HG03025 (cell line): ENCODE results near the gene MEIS2.

Experiments
- ATAC-seq: cut with Tn5 transposase; IDR thresholded peaks from one replicate; pipeline ENCODE4 v1.9.1; 2021; ENCODE audit warnings: mild to moderate bottlenecking, moderate library complexity; ENCODE audit not compliant: unreplicated experiment, low FRiP score

The MEIS2 gene

DNA sequence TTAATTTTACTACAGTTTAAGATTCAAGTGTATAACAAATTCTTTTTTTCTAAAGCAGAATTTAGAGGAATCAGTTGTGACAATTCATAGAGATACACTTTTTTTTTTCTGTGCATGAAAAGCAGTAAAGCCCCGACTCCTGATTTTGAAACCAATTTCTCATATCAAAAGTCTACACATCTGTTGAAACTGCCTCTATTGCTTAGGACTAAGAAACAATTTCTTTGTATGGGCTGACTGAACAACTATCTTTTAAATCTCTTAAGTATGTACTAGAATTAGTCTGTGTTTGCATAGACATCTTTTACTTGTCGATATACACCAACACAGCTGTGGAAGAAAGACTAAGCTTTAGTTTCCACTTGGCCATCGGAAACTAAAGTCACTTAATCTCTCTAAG lies 127.6 kb downstream of the MEIS2 start:
- ATAC-seq = no peak

DNA sequence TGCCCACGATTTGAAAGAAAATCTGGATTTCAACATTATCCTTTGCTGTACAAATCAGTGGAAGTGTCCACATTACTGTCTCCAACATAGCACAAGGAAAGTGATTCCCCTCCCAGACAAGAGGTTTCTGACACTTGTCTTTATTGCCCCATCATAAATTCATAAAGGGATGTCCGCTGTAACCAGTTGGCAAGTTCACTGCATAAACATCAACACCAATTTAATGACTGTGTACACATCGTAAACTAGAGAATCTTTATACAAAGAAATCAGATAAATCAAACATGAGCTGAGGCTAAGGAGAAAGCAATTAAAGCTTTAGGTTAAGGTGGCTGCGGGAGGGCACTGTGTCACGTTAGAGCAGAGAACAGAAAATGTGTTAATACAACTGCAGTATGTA lies 129.8 kb downstream of the MEIS2 start:
- ATAC-seq = no peak

DNA sequence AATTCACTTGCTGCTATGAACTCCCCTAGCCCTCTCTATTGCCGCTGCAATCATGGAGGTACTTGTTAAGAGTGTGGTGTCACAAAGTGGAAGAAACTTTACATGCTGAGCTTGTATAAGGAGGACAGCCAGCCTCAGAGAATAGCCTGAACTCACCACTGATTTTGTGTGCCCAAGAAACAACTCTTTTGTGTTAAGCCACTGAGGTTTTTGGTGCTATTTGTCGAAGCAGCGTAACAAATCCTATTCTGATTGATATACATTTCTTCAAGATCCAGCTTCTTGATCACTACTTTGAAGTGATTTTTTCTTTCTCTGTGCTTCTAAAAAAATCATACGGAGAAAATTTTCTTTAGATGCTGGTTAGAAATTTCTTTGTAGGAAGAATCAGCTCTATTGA lies 132.4 kb downstream of the MEIS2 start:
- no peak for ATAC-seq

DNA sequence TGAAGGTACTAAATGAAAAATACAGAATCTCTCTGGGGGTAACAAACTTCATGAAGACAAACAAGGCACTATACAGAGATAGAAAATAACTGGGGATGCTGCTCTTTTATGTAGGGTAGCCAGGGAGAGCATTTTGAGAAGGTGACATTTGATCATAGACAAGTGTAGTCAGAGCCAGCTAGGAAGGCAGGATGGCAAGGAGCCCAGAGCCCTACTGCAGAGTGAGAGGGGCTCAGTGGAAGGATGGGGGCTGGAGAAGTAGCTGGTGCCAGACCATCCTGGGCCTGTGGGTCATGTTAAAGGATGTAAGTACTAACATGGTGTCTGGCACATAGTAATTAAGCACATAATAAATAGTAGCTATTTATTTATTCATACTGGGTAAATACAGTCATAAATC lies 133.6 kb downstream of the MEIS2 start:
- ATAC-seq = no peak

DNA sequence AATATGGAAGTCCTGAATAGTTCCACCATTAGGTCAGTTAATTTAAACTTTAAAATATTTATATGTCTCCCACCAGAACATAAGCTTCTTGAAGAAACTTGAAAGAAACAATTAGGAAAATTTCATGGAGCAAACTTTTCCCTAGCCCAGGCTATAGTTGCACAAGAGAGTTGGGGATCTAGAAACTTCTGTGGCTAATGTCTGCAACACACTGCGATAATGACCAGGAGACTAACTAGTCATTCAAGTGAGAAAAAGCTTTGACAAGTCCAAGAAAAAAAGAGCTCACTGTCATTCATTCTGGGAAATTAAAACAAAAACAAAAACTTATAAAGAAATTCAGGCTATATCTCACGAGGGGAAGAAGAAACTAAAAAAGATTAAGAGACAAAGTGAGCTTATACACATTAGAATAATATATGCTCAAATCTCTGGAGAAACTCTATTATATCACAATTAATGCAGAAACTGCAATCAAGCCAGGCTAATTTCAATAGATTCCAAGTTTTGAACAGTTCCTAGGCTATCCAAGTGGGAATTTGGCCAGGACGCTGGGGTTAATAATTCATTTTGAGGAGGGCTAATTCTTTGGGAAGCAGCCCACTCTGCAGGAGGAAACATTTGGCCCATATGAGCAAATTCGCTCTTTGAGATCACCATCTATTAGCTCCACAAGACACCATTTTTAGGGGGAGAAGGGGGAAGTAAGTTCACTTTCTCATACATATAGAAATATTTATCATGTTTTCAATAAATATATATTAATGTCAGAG lies 134.6 kb downstream of the MEIS2 start:
- ATAC-seq = no peak

DNA sequence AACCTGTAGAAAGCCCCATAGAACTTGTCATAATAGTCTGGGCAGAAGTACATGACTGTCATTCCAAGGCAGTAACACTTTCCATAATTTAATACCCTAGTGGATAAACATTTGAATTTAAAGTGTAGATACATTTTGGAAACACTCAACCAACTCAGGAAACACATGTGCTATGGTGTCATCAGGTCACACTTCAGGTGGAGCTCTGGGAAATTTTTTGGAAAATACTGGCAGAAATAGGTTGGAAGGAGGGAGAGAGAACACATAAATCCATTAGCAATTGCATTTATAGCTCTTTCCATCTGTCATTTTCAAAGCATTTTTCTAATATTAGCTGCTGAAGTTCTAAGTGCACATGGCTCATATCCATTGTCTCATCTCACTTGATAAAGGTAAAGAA lies 135.7 kb downstream of the MEIS2 start:
- ATAC-seq = no peak

DNA sequence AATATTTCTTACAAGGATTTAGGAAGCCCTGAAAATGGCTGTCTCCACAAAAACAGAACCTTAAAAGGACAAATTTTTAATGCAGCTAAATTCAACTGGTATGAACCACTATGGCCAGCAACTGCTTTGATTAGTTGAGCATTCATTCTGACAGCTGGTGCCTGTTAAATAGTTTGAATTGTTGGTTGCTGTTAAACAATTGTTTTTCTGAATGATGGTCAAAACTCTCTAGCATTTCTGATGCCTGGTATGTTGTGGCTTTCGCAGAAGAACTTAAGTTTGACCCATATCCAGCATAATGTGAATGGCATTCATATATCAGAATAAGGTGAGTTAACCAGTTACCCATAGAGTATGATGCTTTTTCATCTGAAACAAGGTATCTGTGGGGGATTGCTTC lies 138.4 kb downstream of the MEIS2 start:
- ATAC-seq = no peak

DNA sequence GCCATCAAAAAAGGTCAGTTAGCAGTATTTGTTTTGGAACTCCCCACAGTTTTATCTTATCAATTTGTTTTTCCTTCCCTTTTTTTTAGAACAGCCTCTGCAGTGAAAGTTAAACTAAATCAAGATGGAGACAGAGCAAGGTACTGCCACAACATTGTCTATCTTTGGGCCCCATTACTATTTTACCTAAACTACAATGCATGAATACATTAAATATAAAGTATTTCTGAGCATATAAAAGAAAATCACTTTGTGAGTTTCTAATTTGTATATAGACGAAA lies 139.5 kb downstream of the MEIS2 start:
- no peak for ATAC-seq

DNA sequence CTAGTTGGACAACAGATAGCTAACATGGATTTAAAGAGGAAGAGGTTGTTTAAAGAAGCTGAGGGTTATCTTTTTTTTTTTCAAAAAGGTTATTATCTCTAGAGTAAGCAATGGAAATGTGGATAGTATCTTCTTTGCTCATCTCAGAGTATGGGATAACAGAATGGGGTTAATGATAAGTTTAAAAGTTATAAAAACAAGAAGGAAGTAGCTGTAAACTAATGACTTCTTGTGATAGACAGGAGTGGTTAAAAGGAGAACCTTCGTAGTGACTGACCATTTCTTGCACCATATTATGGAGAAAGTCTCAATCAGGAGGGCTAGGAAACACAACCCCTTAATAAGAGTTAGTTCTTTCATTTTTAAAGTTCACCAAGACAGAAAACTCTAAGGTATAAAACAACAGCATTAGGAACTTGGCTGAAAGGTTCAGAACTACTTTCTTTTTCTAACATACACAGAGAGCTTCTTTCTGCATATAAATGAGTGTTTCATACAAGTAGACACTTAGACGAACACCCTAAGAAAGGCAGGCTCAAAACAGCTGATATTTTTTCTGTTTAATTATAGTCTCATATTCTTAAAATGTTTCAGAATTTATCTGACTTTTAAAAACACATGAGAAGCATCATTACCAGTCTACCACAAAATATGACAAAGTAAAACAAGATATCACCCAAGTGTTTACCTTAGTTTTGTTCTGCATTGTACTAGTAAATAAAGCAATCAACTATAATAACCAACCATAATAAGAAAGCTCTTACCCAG lies 140.0 kb downstream of the MEIS2 start:
- no peak for ATAC-seq

DNA sequence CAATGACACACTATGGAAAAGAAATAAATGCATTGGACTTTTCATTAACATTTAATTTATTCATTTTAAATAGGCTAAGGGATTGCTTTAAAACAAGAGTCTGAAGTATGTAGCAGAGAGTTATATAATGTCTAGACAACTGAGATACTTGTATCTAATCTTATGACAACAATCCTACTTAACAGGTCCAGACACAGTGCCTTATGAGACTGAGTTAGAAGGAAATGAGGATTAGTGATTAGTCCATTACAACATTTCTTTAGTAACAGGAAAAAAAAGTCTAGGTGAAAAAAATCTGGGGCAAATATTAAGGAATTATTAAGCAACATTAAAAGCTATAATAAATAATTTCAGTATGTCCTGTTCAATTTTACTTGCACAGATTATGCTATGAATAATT lies 140.6 kb downstream of the MEIS2 start:
- ATAC-seq = no peak

DNA sequence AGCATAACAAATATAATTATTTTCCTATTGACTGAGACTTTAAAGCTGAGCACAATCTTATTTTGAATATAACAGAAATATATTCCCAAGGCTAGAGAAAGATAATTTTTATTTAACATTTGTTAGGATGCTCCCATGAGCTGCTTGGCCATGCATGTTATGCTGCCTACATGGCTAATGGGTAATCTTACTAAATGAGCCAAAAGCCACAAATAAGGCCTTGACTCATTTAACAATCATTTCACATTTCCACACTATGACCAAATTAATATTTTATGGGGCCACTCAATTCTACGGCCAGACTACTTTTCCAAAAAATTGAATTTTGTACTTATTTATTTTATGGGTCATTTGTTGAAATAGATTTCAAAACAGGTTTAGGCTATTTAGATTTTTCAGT lies 141.7 kb downstream of the MEIS2 start:
- no peak for ATAC-seq

DNA sequence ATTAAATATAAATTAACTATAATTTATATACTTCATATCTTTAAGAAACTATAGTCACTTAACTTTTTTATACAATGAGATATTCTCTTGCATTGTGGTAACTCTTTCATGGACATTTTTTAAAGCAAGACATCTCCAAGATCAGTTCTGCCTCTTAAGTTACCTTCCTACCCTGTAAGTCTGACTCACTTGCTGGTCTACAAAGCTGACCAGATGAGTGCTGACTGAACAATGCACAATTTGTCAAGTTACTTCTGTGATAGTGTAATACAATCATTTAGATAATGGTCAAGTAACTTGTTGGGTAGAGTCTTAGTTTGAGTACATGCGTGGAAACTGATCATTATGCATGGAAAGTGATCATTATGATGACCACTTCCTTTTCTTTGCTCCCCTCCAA lies 145.9 kb downstream of the MEIS2 start:
- ATAC-seq = no peak

DNA sequence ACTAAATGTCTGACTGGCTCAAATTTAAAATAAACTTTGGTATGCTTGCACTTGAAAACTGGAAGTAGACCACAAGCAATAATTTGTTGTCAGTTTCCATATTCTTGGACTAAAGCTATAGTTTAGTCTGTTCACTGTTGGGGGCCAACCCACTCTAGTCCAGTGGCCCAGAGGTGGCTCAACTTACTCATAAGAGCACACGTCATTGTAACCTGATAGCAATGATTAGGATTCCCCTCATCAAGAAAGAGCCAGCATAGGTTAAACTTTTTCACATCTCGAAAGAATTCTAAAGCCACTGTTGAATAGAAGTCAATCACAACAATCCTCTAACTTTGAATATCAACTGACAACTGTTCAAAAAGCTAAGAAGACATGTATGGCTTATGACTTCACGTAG lies 147.0 kb downstream of the MEIS2 start:
- ATAC-seq = no peak

DNA sequence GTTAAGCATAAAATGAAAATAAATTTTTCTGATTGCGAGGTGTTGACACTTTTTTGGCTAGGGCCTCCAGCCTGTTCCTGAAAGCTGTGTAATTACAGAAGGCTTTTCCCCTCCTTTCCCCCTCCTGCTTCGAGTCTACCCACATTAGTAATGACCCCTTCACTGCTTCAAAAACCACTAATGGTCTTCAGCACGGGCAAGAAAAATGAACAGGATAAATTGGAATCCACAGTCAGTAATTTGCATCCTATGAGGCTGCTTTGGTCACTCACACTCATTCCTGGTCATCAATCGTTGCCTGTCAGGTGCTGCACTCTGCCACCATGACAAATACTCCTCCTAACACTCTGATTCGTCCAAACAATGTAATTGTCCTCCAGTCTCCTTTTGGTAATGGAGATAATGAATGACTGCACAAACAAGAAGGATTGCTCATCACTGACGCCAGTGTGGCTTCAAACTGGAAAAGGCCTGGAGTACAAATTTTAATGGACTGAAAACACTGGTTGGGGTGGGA lies 148.6 kb downstream of the MEIS2 start:
- no peak for ATAC-seq

DNA sequence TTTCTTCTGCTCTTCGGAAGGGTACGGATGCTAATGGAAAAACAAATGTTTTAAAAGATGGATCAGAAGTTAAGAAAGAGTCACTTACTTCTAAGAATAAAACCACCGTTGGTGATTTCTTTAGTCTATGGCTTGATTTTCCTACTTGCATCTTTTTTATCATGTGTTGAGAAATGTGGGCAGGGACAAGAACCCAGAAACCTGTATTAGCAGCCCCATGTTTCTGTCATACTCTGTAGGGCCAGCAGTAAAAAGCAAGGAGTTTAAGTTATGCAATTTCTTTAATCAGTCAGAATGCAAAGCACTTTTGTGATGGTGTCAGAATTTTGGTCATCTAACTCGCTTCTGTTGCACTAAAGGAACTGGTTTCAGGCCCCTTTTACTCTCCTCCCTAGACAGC lies 150.0 kb downstream of the MEIS2 start:
- ATAC-seq = no peak

DNA sequence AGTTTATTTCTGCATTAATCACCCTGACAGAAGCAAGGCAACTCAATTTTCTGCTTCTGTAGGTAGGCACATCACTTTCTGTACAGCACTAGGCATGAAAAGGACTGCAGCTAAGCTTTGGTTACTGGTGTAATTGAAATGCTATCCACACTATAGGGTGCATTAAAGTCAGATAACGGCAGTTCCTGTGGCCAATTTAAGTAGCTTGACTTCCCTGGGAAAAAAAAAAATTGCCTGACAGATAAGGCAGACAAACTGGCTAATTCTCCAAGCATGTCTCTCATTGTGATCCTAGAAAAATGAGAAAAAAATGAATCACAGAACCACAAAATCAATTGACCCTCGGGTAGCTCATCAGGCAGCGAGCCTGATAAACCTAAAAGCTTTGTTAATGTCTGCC lies 151.4 kb downstream of the MEIS2 start:
- ATAC-seq = no peak

DNA sequence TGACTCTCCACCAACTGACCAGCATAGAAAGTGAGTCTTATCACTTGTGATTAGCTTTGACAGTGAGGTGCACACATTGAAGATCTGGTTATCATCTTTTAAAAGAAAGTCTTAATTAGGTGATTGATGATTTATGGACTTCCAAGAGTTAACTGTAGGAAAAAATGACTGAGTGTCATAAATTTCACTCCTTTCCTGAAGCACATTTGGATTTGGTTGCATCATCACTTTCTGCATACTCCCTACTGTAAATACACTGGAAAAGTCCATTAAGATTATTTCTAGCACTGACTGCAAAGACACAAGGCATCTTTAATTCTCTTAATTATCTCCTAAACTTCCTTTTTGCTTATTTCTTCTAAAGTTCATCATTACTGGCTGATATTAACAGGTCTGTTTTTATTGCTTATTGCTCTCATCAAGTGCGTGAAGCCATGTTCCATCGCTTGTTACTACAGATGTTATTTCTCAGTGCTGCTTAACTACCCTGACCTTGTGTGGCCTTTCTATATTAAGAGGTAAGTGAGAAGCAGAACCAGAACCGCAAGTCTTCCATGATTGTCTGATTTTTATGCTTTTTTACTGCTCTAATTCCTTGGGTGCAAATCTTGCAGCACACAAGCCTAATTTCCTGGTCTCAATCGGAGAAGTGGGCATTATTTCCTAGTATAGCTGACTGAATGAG lies 153.2 kb downstream of the MEIS2 start:
- no peak for ATAC-seq

DNA sequence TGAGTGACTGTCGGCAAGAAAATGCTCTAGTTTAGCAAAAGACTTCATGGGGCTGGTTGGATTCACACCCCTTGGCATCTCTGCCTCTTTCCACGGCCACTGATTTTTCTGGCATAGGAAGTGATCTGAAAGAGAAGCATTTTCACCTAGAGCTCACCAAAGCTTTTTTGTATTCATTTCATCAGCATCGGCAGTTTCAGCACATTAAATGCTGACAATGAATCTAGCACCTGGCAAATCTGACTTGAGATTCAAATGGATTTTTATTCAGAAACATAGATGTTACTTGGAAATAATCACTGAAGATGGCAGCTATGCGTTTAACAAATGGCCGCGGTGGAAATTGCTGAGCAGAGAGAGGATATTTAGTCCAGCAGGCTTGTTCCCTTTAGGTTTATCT lies 155.9 kb downstream of the MEIS2 start:
- ATAC-seq = no peak

DNA sequence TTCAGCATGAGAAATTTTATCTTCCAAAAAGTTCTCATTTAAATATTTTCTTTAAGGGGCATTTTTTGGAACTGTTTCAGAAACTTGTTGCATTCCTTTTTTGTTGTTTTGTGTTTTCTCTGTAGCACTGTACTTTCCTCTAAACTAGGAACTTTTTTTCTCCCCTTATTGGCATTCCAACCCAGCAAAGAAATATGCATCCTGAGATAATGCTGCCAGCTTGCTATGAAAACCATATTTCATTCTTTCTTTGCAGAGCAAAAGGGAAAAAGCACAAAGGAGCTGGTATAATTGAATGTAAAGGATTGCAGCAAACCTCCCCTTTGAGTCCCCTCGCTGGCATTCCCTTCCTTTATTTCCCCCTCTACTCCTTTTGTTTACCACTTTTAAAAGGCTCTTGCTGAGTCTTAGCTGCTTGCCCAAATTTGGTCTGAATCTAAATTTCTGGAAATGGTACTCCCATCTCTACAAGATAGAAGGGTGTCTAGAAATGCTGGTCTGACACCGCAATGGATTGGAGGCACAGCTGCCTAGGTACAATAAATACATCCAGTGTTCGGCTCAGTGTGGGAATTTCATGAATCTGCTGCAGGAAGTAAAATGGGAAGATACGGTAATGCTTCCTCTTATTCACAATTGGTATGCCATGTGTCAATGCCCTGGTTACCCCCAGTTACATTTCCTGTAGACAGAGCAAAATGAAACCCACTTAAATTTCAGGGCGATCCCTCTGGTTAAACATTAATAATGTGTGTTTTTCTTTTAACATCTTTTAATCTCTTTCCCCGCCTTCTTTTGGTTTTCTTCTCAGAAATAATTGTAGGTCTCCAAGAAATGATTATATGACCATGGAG lies 156.6 kb downstream of the MEIS2 start:
- no peak for ATAC-seq

DNA sequence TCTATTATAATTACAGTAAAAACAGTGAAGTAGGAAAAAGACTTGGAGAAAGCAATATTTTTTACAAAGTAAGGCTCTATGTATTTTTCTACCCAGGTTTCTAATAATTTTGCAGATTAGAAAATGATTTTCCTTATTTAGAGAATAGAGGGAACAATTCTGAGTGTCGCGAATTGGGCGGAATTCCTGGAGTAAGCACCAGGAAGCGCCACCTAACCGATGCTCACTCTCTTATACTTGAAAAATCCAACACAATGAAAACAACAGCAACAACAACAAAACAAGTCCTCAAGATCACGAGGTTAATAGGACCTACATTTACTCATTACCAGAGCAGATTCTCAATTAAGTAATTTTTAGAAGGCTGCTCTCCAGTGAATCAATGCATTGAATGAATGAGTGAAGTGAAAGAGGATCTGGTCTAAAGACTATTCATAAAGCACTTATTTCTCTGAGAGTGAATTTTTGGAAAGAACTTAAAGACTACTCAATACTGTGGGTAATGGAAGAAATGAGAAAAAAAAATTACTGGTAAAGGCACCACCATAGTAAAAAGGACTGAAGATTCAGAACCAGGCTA lies 158.0 kb downstream of the MEIS2 start:
- ATAC-seq = no peak
